M059J (cell line): ENCODE data around the gene LCE3C. TPM values are rescaled to one million over a fixed set of nuclear protein-coding genes. Genes with fewer than 3 reads are reported as not detected.

Experiments
- total RNA-seq: library from RNA; depleted of rRNA; stranded (reverse); fragments of >200 nt; shearing (Covaris generic); gene quantifications from 2 replicates; pipeline ENCODE4 v1.2.3, GENCODE V29; 2014; rRNA removed

Gene LCE3C
- total RNA-seq, 1 experiment from 2014 or later = not detected

Other genes starting within 250 kb of the LCE3C start
- not detected in 2 replicates for gene FLG2, start 240.2 kb upstream of the LCE3C start, total RNA-seq
- not detected in 2 replicates for gene CRNN, start 186.0 kb upstream of the LCE3C start, total RNA-seq
- not detected in 2 replicates for gene LCE5A, start 89.4 kb upstream of the LCE3C start, total RNA-seq
- gene CRCT1, start 85.8 kb upstream of the LCE3C start, total RNA-seq = not detected in 2 replicates
- not detected in 2 replicates for gene LCE3E, start 33.5 kb upstream of the LCE3C start, total RNA-seq
- not detected in 2 replicates for gene LCE3D, start 19.7 kb upstream of the LCE3C start, total RNA-seq
- not detected in 2 replicates for gene LCE3B, start 13.6 kb downstream of the LCE3C start, total RNA-seq
- not detected in 2 replicates for gene LCE3A, start 22.9 kb downstream of the LCE3C start, total RNA-seq
- gene LCE2D, start 63.1 kb downstream of the LCE3C start, total RNA-seq = not detected in 2 replicates
- gene LCE2C, start 75.0 kb downstream of the LCE3C start, total RNA-seq = not detected in 2 replicates
- gene LCE2B, start 85.9 kb downstream of the LCE3C start, total RNA-seq = not detected in 2 replicates
- not detected in 2 replicates for gene LCE2A, start 98.1 kb downstream of the LCE3C start, total RNA-seq
- gene LCE4A, start 107.9 kb downstream of the LCE3C start, total RNA-seq = not detected in 2 replicates
- not detected in 2 replicates for gene KPRP, start 157.8 kb downstream of the LCE3C start, total RNA-seq
- not detected in 2 replicates for gene LCE1F, start 174.9 kb downstream of the LCE3C start, total RNA-seq
- gene LCE1E, start 186.0 kb downstream of the LCE3C start, total RNA-seq = not detected in 2 replicates
- gene LCE1D, start 196.5 kb downstream of the LCE3C start, total RNA-seq = not detected in 2 replicates
- not detected in 2 replicates for gene LCE1C, start 206.4 kb downstream of the LCE3C start, total RNA-seq
- gene LCE1B, start 211.7 kb downstream of the LCE3C start, total RNA-seq = not detected in 2 replicates
- gene LCE1A, start 227.2 kb downstream of the LCE3C start, total RNA-seq = not detected in 2 replicates
- gene LCE6A, start 242.6 kb downstream of the LCE3C start, total RNA-seq = not detected in 2 replicates